ENCODE measurements around the gene CDH20.

DNA sequence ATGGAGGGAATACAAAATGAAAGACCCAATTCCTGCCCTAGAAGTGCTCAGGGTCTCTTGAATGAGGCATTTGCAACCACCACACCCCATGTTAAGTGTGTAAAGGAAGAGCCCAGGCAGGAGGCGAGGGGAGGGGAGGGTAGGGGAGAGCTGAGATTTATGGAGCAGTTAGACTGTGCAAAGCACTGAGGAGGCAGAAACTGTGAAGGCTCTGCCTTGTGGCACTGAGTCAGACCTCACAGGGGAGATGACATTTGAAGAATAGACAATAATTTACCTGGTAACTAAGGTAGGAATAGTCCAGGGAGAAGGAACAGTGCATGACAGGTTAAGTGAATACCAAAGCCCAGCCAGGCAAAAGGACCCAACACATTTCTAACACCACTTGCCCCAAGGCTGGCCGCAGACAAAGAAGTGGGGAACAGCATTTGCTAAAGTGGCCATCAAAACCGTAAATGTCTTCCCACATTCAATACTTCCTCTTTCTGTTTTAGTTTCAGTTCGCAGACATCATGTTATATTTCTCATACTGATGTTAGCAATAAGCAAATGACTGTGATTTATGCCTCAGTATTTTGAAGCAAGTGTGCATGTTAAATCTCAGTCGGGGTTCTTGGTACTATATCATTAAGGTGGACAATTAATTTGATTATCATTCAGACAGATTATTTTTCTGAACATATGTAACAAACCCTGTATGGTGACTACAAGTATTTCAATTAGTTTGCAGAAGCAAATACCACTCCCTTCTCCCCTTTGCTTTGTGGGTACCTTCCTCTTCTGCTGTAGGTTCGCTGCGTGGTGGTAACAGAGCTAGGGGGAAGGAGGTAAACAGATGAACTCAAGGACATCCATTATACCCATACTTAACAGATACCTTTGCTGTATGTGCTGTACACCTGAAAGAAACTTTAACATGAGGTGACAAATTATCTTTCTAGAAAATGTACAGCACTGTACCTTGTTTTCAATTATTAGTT is 27.5 kb downstream of the CDH20 start:
- TF ChIP-seq, protein P1, sequence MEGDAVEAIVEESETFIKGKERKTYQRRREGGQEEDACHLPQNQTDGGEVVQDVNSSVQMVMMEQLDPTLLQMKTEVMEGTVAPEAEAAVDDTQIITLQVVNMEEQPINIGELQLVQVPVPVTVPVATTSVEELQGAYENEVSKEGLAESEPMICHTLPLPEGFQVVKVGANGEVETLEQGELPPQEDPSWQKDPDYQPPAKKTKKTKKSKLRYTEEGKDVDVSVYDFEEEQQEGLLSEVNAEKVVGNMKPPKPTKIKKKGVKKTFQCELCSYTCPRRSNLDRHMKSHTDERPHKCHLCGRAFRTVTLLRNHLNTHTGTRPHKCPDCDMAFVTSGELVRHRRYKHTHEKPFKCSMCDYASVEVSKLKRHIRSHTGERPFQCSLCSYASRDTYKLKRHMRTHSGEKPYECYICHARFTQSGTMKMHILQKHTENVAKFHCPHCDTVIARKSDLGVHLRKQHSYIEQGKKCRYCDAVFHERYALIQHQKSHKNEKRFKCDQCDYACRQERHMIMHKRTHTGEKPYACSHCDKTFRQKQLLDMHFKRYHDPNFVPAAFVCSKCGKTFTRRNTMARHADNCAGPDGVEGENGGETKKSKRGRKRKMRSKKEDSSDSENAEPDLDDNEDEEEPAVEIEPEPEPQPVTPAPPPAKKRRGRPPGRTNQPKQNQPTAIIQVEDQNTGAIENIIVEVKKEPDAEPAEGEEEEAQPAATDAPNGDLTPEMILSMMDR (conservative IDR thresholded peaks at IDR 0.05; ENCODE audit: low read depth, low read length): no peak
- no peak for TF ChIP-seq EZH2phosphoT487 (IDR thresholded peaks at IDR 0.05; ENCODE audit: borderline replicate concordance, low read length)
